NCI-H82 treated with DMSO at 0.1 percent for 48 hours (cell line): ENCODE results near the gene WASL.
"Not testable (repeated sequence)": the region's sequence is repeated elsewhere in the genome, so short reads cannot be mapped to it uniquely, and the experiment has no call there.

Experiments
- DNase-seq: peaks from one replicate; lab custom pipeline; 2025; ENCODE audit not compliant: unreplicated experiment; lab: John Stamatoyannopoulos, UW

Gene WASL

GRCh38 chr7:123748734-123749536 lies at the start of gene WASL:
Gene WASL (minus strand): TSS chr7:123749003. CDS start chr7:123748734, 269 bp downstream.
- peak; percentile 88 for DNase-seq

GRCh38 chr7:123797673-123798531 lies 49.1 kb upstream of the WASL start:
- DNase-seq = peak; percentile 42

- DNase-seq = no peak
These were observed 47.8 kb upstream of the WASL start for GRCh38 chr7:123796568-123796967.

DNA sequence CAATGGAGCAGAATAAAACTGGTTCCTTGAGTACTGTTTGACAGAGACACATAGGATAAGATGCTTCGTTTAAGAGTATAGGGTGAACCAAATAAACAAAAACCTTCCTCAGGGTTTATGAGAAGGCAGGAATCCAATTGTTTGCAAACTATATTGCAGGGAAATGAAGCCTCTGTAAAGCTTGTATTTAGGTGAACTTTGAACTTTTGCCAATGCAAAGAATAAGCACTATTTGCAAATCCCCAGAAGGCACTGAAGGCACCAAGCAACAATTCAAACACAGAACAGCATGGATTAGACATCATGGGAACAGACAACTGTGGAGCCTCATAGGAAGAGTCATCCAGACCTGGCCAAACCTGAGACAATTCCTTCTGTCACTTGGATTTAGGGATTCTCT lies 47.1 kb upstream of the WASL start:
- DNase-seq = no peak

- DNase-seq = not testable (repeated sequence)
These were observed 46.3 kb upstream of the WASL start for GRCh38 chr7:123795116-123795515.

- no peak for DNase-seq
These were observed 43.7 kb upstream of the WASL start for GRCh38 chr7:123792547-123792946.

DNA sequence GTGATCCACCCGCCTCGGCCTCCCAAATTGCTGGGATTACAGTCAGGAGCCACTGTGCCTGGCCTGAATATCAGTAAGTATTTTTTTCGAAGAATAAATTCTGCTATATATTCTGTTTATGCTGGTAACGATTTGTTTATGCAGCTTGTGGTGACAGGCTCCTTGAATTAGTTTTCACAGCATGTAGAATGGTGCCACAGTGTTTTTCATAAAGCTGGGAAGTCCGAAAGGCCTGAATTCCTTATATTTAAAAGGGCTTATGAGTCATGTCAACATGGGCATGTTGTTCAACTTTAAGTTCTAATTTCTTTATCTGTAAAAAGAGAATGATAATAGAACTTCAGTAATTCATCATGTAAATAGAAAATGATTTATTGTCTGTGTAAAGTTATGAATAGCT lies 42.2 kb upstream of the WASL start:
- DNase-seq = no peak

- DNase-seq = no peak
These were observed 41.0 kb upstream of the WASL start for GRCh38 chr7:123789817-123790216.

GRCh38 chr7:123789206-123789784 lies 40.5 kb upstream of the WASL start:
- no peak for DNase-seq

GRCh38 chr7:123788584-123788983 lies 39.8 kb upstream of the WASL start:
- no peak for DNase-seq

DNA sequence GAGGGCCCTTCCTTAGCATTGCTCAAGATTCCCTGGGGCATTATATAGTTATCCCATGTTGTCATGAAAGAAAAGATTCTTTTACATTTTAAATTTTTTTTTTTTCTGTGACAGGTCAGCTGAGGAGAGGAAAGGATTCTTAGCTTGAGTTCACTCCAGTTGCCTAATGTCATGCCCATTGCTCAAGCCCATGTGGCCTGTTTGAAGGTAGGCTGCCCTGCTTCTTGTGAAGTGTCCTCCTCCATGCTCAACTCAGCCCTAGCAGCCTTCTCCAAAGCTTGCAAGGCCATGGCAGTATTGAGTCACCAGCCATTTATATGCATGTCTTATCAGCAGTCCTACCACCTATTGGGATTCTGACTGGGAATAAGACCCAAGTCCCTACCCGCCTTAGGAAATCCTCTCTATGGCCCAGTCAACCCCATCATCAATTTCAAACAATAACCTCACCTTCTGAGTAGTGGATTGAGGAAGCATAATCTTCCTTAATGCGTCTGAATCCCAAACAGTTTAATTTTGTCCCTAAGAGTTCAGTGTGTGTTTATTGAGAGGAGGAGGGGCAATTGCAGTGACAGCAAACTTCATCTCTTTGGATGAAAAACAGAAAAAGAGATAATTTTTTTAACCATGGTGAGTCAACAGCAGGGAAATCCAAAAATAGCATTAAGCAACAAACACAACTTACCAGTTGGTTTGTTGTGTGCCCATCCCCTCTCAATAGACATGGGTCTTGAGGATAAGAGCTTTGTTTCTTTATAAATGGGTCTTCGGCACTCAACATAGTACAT lies 38.6 kb upstream of the WASL start:
- no peak for DNase-seq

- no peak for DNase-seq
These were observed 35.5 kb upstream of the WASL start for GRCh38 chr7:123784263-123784662.

DNA sequence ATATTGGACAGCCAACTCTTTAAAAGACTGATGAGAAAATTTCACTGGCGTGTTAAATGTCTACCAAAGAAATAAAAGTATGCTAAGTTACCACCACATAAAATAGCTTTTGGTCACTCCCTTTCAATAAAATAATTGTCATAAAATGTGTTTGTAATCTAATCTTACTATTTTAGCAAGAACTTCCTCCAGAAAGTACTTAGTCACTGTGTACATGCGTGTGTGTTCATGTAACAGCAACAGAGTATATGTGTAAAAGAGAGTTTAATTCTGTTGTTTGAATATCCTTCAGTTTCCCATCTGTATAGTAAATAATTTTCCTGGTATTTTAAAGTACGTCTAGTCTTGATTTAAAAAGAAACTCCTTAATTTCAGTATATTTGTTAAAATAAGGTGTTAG lies 35.0 kb upstream of the WASL start:
- no peak for DNase-seq

DNA sequence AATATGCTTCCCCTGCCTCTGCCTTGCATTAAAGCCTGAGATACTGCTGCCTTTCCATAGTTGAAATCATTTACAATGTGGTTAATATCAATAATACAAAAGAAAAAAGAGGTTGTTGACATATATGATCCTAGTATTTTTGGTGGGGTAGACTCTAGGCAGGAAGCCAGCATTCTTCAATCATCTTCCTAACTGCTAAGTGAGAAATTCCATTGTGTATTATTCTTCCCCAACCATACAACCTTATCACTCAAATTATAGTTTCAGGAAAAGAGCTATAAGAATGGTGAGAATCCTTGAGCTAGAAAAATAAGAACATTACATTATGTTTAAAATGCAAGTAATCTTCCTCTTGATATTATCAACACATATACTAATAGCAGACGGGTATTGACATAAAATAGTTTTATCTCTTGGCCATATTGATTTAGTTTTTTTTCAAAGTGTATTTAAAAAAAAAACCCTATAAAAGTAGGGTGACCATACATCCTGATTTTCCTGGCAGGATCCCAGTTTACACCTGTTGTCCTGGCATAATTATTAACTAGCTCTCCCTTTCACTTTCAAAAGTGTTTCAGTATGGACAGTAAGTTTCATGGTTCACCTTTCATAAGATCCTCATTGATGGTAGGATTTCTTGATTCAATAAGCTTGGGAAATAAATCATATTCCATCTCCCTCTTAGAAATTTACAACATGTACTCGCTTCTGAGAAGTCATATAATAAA lies 33.4 kb upstream of the WASL start:
- DNase-seq = no peak

DNA sequence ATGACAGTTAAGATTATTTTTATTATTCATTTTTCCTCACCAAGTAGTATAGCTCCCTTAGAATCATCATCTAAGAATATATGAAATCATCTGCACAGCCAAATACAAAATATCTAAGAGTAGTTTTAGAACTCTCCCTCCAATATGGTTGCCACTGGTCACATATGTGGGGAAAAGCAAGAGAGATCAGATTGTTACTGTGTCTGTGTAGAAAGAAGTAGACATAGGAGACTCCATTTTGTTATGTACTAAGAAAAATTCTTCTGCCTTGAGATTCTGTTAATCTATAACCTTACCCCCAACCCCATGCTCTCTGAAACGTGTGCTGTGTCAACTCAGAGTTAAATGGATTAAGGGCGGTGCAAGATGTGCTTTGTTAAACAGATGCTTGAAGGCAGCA lies 31.7 kb upstream of the WASL start:
- DNase-seq = peak; percentile 68

GRCh38 chr7:123774496-123774895 lies 25.7 kb upstream of the WASL start:
- no peak for DNase-seq

DNA sequence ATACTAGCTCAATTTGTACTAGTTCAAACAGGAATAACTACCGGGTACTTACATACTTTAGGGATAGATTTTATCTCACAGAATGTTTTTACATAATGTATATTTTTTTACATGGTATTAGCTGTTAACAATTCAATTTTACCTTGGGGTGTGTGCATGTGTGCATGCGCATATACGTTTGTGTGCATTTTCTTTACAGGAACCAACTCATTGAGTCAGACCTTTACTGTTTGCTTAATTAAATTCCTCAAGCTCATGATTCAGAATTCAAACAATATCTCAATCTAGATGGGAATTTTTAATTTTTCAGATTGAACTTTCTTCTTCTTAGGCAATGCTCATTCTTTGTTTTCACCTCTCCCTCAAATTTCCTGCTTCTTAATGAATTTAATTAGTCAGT lies 24.7 kb upstream of the WASL start:
- no peak for DNase-seq

- DNase-seq = no peak
These were observed 23.8 kb upstream of the WASL start for GRCh38 chr7:123772652-123773051.

DNA sequence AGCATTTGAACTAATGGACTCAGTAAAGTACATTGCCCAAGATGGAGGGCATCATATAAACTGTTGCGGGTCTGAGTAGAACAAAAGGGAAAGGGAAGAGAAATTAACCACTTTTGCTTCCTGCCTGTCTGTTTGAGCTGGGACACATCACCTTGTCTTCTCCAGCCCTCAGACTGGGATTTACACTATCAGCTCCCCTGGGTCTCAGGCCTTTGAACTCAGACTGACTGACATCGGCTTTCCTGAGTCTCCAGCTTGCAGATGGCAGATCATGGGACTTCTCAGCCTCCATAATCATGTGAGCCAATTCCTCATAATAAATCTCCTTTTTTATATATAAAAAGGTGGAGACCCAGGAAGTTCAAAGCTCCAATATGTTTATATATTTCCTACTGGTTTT lies 23.0 kb upstream of the WASL start:
- DNase-seq = no peak

GRCh38 chr7:123771256-123771655 lies 22.5 kb upstream of the WASL start:
- no peak for DNase-seq
